ENCODE data around the gene IFI27.
"Not testable (repeated sequence)": the region's sequence is repeated elsewhere in the genome, so short reads cannot be mapped to it uniquely, and the experiment has no call there.

The IFI27 gene

GRCh38 chr14:94110552-94111181 lies at the start of gene IFI27:
Gene IFI27, plus strand, starts transcription at chr14:94110736.
- no peak within 1 kb of the TSS for H3K4me2 ChIP-seq (ENCODE audit: insufficient read depth, low read length)

DNA sequence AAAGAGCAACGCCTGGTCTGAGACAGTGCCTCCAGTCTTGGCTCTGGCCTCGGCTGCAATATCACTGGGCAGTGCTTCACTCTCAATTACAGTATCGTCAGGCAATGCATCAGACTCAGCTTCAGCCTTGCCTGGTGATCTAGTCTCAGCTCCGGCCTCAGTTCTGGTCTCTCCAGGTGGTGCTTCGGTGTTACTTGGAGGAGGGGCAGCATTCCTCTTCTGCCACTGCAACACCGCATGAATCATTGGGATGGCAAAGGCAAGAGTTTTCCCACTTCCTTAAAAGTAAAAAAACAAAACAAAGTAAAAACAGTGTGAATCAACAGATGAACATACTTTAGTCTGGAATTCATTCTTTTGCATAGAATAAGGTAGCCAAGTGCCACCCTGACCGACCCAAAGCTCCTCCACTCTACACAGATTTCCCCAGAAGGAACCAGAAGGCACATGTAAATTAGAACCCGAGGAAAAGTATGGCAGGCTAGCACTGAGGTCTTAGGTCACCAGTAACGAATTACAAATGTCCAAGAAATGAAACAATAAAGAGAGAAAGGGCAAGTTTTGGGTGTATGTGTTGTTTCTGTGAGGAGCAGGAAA lies 48.1 kb upstream of the IFI27 start:
- Histone ChIP-seq H4K20me1 (ENCODE audit: insufficient read depth, low read length) (peaks cover 86% of the 10 kb centered on the region), H3K79me2 (ENCODE audit: insufficient read depth, low read length) (peaks cover 76% of the 10 kb centered on the region), H2AFZ (ENCODE audit: low read depth, low read length) (no peak overlapping the region), H3K27ac (ENCODE audit: low read length) (no peak overlapping the region), H3K27me3 (ENCODE audit: insufficient read depth, low read length, poor library complexity) (no peaks in the 10 kb centered on the region), H3K4me2 (ENCODE audit: insufficient read depth, low read length) (no peak overlapping the region), H3K4me3 (ENCODE audit: low read depth in 1 of 2, low read length in 2 of 2) (no peak overlapping the region), H3K36me3 (ENCODE audit: insufficient read depth, low read length) (peaks cover 67% of the 10 kb centered on the region), H3K9me3 (ENCODE audit: insufficient read depth, low read length, severe bottlenecking) (no peaks in the 10 kb centered on the region), H3K9ac (ENCODE audit: low read depth, low read length) (no peak overlapping the region), H3K4me1 (ENCODE audit: insufficient read depth, low read length) (no peaks in the 10 kb centered on the region)
- ATAC-seq (ENCODE audit: insufficient read depth, low read depth) = no peak
- no peak for DNase-seq
- TF ChIP-seq, protein P1, sequence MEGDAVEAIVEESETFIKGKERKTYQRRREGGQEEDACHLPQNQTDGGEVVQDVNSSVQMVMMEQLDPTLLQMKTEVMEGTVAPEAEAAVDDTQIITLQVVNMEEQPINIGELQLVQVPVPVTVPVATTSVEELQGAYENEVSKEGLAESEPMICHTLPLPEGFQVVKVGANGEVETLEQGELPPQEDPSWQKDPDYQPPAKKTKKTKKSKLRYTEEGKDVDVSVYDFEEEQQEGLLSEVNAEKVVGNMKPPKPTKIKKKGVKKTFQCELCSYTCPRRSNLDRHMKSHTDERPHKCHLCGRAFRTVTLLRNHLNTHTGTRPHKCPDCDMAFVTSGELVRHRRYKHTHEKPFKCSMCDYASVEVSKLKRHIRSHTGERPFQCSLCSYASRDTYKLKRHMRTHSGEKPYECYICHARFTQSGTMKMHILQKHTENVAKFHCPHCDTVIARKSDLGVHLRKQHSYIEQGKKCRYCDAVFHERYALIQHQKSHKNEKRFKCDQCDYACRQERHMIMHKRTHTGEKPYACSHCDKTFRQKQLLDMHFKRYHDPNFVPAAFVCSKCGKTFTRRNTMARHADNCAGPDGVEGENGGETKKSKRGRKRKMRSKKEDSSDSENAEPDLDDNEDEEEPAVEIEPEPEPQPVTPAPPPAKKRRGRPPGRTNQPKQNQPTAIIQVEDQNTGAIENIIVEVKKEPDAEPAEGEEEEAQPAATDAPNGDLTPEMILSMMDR (IDR thresholded peaks at IDR 0.05; ENCODE audit: borderline replicate concordance, extremely low read depth, low read length, poor library complexity, severe bottlenecking) = no peak
- TF ChIP-seq EZH2 (IDR thresholded peaks at IDR 0.05; ENCODE audit: borderline replicate concordance, low read depth, low read length, severe bottlenecking) = no peak

More at GRCh38 chr14:94110552-94111181, at the start of gene IFI27:
- Histone ChIP-seq H3K9me3 (ENCODE audit: insufficient read depth, low read length, severe bottlenecking) (no peaks in the 10 kb centered on the region), H3K27me3 (ENCODE audit: insufficient read depth, low read length, poor library complexity) (no peaks in the 10 kb centered on the region), H2AFZ (ENCODE audit: low read depth, low read length) (no peak within 1 kb of the TSS), H3K4me3 (ENCODE audit: low read depth in 1 of 2, low read length in 2 of 2) (no peak within 1 kb of the TSS), H3K4me1 (ENCODE audit: insufficient read depth, low read length) (no peaks in the 10 kb centered on the region), H3K27ac (ENCODE audit: low read length) (no peak within 1 kb of the TSS), H3K9ac (ENCODE audit: low read depth, low read length) (no peak within 1 kb of the TSS), H4K20me1 (ENCODE audit: insufficient read depth, low read length) (no peaks in the 10 kb centered on the region), H3K36me3 (ENCODE audit: insufficient read depth, low read length) (no peaks in the 10 kb centered on the region), H3K79me2 (ENCODE audit: insufficient read depth, low read length) (no peaks in the 10 kb centered on the region)
- no peak for ATAC-seq (ENCODE audit: insufficient read depth, low read depth)
- DNase-seq = no peak
- no peak for TF ChIP-seq EZH2 (IDR thresholded peaks at IDR 0.05; ENCODE audit: borderline replicate concordance, low read depth, low read length, severe bottlenecking)
- TF ChIP-seq, protein P1 (IDR thresholded peaks at IDR 0.05; ENCODE audit: borderline replicate concordance, extremely low read depth, low read length, poor library complexity, severe bottlenecking) = no peak

GRCh38 chr14:94066089-94066676 lies 44.4 kb upstream of the IFI27 start:
- Histone ChIP-seq H3K27me3 (ENCODE audit: insufficient read depth, low read length, poor library complexity) (no peaks in the 10 kb centered on the region), H4K20me1 (ENCODE audit: insufficient read depth, low read length) (peaks cover 62% of the 10 kb centered on the region), H3K4me2 (ENCODE audit: insufficient read depth, low read length) (no peak overlapping the region), H3K9me3 (ENCODE audit: insufficient read depth, low read length, severe bottlenecking) (no peaks in the 10 kb centered on the region), H3K79me2 (ENCODE audit: insufficient read depth, low read length) (peaks cover 94% of the 10 kb centered on the region), H3K4me1 (ENCODE audit: insufficient read depth, low read length) (no peaks in the 10 kb centered on the region), H3K9ac (ENCODE audit: low read depth, low read length) (no peak overlapping the region), H2AFZ (ENCODE audit: low read depth, low read length) (no peak overlapping the region), H3K4me3 (ENCODE audit: low read depth in 1 of 2, low read length in 2 of 2) (no peak overlapping the region), H3K36me3 (ENCODE audit: insufficient read depth, low read length) (peaks cover 30% of the 10 kb centered on the region), H3K27ac (ENCODE audit: low read length) (no peak overlapping the region)
- DNase-seq (no peak), ATAC-seq (ENCODE audit: insufficient read depth, low read depth) (no peak; the same call in 2 of the 3 replicates)
- TF ChIP-seq, protein P1 (IDR thresholded peaks at IDR 0.05; ENCODE audit: borderline replicate concordance, extremely low read depth, low read length, poor library complexity, severe bottlenecking) = no peak

DNA sequence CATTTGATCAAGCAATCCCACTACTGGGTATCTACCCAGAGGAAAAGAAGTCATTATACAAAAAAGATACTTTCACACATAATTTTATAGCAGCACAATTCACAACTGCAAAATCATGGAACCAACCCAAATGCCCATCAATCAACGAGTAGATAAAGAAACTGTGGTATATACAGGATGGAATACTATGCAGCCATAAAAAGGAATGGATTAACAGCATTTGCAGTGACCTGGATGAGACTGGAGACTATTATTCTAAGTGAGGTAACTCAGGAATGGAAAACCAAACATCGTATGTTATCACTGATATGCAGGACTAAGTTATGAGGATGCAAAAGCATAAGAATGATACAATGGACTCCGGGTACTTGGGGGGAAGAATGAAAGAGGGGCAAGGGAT lies 38.5 kb upstream of the IFI27 start:
- Histone ChIP-seq H3K36me3 (ENCODE audit: insufficient read depth, low read length) (peaks cover 27% of the 10 kb centered on the region), H3K79me2 (ENCODE audit: insufficient read depth, low read length) (peaks cover 99% of the 10 kb centered on the region), H3K4me1 (ENCODE audit: insufficient read depth, low read length) (peaks cover 12% of the 10 kb centered on the region), H3K9me3 (ENCODE audit: insufficient read depth, low read length, severe bottlenecking) (peaks cover 10% of the 10 kb centered on the region), H4K20me1 (ENCODE audit: insufficient read depth, low read length) (peaks cover 21% of the 10 kb centered on the region; the same call in 1 of the 2 replicates)
- H3K4me3 ChIP-seq (ENCODE audit: low read depth in 1 of 2, low read length in 2 of 2); DNase-seq; ATAC-seq (ENCODE audit: insufficient read depth, low read depth); H3K9ac ChIP-seq (ENCODE audit: low read depth, low read length); H3K27me3 ChIP-seq (ENCODE audit: insufficient read depth, low read length, poor library complexity); H3K4me2 ChIP-seq (ENCODE audit: insufficient read depth, low read length); H2AFZ ChIP-seq (ENCODE audit: low read depth, low read length); H3K27ac ChIP-seq (ENCODE audit: low read length): not testable (repeated sequence)
